ENCODE measurements around the gene MYO3A. TPM values are rescaled to one million over a fixed set of nuclear protein-coding genes. Genes with fewer than 3 reads are reported as not detected.
A peak's percentile ranks its signal among the peaks of the same experiment; 100 is the strongest.
"Not testable (repeated sequence)": the region's sequence is repeated elsewhere in the genome, so short reads cannot be mapped to it uniquely, and the experiment has no call there.

Gene MYO3A
- total RNA-seq, 1 experiment from 2014 or later: not detected

DNA sequence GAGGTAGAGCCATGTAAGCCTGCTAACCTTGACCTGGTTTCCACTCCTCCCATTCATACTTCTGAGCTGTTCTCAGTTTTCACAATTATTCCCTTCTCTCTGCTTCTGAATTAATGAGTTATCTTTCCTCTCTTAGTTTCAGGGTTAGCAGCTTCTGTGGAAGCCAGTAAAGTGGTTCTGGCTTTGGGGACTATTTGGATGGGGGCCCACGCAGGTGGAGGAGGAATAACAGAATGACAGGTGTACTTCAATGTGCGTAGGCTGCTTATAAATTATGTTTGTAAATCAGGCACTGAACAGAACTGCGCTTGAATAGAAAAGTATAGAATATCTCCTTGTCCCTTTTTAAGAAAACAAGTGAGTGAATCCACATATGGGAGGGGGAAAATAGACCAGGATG, 153.6 kb downstream of the MYO3A start:
- no peak for DNase-seq (ENCODE audit: low spot score)

DNA sequence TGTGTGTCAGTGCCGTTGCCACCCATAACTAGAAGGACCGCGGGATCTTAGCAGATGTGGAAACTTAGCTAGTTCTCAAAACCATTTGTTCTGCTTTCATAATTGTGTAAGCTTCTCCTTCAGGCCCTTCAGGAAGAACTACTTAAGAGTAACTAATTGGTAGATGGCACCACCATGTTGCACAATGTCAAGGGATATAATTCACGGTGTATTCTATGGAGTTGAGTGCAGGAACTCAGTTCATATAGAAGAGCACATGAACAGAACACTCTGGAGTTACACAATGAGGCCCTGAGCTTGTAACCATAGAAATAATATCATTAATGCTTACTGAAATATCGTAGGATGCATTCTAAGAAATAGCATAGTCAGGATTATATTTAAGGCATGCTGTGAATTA, 156.0 kb downstream of the MYO3A start:
- DNase-seq (ENCODE audit: low spot score): no peak

DNA sequence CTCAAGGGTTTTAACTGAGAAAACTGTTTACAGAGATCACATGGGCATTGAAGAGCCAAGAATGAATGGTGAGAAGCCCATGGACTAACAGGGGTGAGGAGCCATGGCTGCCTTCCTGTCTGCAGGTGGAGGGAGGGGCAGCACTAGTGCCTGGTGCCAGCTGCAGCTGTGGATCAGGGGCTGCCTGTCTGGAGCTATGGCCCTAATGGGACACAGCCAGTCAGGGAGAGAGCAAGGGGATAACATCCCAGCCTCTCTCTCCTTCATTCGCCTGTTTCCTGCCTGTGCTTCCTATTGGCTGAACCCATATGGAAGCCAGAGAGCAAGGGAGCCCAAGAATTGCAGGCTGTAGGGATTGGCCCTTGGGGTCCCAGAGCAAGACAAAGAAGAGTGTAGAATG, 156.7 kb downstream of the MYO3A start:
- DNase-seq (ENCODE audit: low spot score): no peak

DNA sequence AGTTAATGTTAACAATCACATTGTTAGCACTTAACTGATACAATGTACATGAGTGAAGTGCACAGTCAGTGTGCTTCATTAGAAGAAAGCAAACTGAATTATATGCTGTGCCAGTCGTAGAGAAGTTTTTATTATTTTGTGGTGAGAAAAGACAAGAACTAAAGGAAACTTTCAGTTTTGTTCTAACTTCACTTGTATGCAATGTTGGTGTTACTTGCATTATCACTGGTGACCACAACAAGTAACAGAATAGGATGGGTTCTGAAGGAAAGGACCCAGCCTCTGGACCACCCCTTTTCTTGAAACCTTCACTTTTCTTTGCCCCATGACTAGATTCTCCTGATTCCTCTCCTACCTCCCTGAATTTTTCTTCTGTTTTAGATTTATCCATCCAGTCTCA, 159.2 kb downstream of the MYO3A start:
- no peak for DNase-seq (ENCODE audit: low spot score)

DNA sequence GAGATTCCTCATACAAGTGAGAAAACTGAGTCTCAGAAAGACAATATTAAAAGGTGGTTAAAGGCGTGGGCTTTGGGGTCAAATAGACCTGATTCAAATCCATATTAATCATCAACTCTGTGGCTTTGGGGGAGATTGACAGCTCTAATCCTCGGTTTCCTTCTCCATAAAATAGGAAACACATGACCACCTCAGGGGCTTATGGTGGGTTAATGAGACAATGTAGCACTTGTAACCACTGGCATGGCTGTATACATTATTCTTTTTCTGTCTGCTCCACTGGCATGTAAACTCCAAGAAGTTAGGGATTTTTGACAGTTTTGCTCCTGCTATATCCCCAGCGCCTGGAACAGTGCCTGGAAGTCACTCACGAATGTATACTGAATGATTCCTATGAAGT, 161.8 kb downstream of the MYO3A start:
- no peak for DNase-seq (ENCODE audit: low spot score)

DNA sequence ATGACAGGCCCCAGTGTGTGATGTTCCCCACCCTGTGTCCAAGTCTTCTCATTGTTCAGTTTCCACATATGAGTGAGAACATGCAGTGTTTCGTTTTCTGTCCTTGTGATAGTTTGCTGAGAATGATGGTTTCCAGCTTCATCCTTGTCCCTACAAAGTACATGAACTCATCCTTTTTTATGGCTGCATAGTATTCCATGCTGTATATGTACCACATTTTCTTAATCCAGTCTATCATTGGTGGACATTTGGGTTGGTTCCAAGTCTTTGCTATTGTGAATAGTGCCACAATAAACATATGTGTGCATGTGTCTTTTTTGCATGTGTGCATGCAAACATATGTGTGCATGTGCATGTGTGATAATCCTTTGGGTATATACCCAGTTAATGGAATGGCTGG, 163.5 kb downstream of the MYO3A start:
- DNase-seq (ENCODE audit: low spot score): not testable (repeated sequence)

DNA sequence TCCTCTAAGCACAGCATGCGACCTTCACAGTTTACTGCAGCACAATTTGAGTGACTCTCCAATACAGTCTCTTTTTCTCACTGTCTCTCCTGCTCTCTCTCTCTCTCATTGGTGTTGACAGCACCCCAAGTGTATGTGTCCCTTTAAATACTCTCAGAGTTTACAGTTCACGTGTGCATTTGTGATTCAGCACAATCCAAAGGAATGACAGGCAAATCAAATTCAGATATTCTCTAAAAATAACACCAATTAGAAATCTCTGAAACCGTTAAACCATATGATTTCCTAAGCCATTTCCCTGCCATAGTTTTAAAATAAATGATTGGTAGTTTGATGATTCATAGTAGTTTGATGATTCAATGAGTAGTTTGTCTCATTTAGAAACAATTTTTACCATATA, 178.5 kb downstream of the MYO3A start:
- DNase-seq (ENCODE audit: low spot score): peak; percentile 8

DNA sequence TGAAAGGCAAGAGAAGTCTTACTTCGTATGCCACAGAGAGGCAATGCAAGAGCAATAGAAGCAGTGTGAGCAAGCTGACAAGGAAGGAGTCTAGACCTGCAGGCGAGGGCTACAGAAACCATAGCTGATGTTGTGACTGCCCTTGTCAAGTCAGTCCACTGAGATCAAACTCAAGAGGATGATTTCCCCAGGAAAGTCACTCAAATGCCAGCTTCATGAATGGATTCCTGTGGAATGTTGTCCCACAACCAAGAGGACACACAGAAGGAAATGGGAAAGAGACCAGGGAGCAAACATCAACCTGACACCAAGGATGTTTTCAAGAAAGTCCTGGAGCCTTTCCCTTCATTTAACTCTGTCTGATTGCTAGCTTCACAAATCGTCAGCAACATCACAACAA, 204.6 kb downstream of the MYO3A start:
- DNase-seq (ENCODE audit: low spot score): no peak

DNA sequence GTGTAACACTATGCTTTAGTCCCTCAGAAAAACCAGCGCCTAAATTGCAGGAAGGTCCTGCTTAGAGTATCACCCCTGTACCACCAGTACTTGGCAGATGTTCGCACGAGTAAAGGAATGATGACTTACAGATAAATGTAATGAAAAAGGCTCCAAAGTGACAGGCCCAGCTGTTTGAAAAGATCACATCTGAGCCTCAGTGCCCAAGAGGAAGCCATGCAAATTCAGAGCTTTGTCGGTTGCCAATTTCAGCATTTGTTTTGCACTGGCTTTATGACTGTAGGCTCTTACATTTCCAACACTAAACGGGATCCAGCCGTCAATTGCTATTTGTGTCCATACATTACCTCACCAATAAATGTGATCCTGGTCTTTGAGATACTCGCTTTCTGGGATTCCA, 222.0 kb downstream of the MYO3A start:
- DNase-seq (ENCODE audit: low spot score): no peak

DNA sequence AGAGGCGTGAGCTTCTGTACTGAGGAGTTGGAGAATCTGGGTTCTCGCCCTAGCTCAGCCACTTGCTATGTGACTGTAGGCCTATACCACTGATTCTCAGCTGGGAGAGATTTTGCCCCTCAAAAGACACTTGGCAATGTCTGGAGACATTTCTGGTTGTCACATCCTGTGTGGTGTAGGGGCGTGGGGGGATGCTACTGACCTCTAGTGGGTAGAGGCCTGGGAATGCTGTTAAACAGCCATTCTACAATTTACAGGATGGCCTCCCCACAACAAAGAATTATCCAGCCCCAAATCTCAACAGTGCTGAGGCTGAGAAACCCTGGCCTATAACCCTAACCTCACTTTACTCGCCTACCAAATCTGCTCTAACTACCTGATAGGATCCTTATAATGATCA, 223.7 kb downstream of the MYO3A start:
- DNase-seq (ENCODE audit: low spot score): peak; percentile 6

DNA sequence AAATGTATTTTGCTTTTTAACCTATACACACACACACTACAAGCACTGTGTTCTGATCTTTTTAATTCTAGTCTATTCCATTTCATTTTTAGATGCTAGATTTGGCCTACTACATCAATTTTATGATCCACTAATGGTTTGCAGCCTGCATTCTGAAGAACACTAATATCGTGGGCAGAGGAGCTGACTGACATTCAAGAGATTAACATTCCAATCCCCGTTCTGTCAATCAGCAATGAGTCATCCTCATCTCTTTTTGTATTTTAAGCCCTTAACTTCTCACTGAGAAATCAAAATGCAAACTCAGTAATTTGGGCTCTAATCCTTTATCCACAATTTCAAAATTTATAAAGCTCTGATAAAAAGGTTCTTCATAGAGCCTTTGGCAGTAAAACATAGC, 235.4 kb downstream of the MYO3A start:
- DNase-seq (ENCODE audit: low spot score): no peak

DNA sequence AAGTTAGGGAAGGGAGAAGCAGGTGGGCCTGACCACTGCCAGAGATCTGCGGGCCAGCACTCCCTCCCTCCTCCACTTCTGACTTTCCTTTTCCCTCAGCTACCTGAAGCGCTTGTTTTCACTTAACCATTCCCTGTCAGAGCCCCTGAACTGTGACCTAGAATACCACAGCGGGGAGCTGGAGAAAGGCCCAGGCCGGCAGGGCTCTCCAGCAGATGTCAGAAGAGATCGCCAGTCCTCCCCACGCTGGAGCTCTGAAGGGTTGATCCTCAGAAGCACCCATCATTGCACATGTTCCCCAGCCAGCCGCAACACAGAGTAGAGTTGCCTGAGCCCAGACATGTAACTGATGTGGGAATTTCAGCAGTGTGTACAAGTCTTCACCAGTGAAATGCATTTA, 238.1 kb downstream of the MYO3A start:
- DNase-seq (ENCODE audit: low spot score): no peak

DNA sequence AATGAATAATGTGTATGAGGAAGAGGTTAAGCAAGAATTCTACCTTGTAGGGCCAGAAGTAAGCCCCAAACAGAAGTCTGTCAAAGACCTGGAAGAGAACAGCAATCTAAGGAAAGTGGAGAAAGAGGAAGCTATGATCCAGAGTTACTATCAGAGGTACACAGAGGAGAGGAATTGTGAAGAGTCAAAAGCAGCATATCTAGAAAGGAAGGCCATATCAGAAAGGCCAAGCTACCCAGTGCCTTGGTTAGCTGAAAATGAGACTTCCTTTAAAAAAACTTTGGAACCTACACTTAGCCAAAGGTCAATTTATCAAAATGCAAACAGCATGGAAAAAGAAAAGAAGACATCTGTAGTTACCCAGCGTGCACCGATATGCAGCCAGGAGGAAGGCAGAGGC, 239.8 kb downstream of the MYO3A start:
- no peak for DNase-seq (ENCODE audit: low spot score)

DNA sequence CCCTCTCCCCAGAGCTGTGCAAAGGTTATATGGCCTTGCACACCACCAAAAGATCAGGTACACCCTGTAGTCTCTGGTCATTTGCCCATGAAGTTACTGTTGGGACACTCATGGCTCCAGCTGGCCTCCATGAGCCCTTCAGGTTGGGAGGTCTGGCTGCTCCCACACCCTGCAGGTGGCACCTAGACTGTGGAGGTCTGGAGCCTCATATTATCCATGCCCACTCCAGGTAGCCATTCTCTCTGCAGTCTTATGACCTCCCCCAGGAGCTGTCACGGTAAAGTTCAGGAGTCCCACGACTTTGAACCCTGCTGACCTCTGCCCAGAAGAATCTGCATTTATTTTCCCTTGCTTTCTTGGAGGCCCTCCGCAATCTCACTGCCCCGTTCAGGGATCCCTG, 243.3 kb downstream of the MYO3A start:
- no peak for DNase-seq (ENCODE audit: low spot score)

DNA sequence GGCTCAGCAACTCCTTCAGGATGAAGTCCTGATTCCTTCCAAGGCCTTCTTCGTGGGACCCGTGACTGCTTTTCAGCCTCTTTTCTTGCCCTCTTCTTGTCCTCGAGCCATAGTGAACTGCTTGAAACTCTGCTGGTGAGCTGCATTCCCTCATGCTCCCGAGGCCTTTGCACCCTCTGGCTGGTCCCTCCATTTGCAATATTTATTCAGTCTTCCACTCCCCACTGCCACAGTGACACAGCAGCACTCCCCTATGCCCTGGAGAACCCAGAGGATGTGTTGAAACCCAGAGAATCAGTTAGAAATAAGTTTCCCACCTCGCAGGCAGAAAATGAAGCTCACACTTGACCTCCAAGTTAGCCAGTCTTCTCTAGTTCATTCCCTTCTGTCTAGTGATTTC, 260.2 kb downstream of the MYO3A start:
- DNase-seq (ENCODE audit: low spot score): no peak

DNA sequence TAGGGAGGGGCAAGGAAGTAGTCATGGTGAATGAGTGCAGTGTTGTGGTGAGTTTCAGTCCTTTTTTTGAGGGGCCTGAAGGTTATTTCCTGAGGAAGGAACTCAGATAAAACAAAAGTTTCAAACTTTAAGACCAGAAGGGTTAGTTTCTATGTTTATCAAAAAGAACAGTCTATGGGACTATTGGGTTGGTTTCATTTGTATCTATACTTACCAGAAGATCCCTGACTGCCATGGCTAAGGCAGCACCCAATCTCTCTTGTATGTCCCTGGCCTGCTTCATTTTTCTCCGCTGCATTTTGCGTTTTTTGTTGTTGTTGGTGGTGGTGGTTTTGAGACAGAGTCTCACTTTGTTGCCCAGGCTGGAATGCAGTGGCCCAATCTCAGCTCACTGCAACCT, 263.2 kb downstream of the MYO3A start:
- no peak for DNase-seq (ENCODE audit: low spot score)

DNA sequence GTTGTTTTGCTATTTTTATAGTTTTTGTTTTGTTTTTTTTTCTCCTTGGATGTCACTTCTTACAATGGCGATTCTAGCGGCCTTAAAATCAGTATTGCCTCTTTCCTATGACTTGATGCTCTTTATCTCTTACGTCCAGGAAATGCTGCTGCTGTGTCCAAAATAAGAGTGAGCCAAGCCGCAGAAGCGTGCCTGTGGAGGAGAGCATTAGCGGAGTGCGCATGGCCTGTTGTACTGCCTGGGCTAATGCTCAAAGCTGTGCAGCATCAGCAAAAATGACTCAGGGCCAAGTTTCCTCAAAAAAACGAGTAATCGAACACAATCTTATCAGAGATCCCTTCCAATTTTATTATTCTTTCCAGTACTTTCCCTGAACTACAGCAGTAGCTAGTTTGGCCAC, 264.1 kb downstream of the MYO3A start:
- DNase-seq (ENCODE audit: low spot score): no peak

DNA sequence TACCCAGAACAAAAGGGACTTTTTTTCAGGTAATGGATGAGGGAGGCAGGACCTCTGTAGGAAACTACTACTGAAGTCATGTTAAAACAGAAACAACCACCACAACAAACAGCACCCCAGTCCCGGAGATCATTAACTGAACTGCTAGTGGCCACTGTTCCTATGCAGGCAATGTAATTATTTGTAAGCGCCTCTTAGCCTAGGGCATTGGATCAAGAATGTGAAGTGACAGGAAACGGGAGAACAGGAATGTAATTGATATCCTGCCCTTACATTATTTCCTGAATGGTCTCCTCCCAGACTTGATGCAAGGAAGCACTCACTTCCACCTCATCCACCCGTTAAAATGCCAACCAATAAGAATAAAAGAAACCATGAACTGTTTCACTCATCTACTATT, 265.8 kb downstream of the MYO3A start:
- no peak for DNase-seq (ENCODE audit: low spot score)

DNA sequence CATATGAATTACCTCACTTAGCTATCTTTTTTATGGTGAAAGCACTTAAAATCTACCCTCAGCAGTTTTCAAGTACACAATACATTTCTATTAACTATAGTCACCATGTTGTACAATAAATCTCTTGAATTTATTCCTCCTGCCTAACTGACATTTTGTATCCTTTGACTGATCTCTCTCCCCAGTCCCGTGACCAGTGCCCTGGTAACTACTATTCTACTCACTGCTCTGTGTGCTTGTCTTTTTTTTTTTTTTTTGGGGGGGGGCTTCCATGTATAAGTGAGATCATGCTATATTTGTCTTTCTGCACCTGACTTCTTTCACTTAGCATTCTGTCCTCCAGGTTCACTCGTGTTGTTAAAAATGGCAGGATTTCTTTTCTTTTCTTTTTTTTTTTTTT, 271.2 kb downstream of the MYO3A start:
- DNase-seq (ENCODE audit: low spot score): no peak

DNA sequence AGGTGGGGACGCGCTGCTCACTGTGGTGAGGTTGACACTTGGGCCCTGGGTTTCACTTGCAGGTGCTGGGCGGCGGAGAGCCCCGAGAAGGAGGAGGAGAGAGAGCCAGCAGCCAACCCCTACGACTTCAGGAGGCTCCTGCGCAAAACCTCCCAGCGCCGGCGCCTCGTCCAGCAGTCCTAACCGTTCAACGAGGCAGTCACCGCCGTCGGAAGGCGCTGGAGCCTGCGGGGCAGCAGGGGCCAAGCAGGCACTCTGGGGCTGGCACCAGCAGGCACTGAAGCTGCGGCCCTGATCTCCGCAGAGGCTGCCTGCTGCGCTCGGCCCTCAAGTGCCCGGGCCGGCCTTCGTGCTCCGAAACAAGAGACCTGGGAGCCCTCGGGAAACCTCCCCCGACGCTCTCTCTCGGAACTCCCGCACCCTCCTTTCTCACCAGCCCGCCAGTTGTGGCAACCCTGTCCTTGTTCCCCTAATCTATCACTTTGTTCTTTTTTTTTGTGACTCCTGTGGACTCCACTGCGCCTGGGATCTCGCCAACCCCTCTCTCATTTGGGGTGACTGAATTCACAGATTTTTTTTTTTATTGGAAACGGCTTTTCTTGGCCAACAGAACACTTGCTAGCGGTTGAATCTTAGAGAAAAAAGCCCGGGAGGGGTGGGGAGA, 277.9 kb downstream of the MYO3A start:
- DNase-seq (ENCODE audit: low spot score): no peak

DNA sequence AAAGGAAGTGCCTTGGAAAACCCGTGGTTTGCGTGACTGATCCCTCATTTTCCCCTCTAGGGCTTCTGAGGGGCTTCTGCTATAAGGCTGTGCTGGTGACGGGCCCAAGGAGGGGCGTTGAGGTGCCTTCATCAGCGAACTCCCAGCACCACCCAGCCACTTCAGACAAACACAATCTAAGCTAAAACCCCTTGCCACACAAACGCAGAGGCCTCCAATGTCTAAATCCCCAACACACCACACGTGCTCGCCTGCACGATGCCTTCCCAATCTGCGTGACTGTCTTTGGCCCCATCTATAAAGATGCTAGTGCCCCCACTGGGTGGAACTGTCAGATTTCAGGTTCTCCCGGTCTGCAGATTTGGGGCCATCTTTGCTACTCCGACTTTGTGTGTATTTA, 278.5 kb downstream of the MYO3A start:
- no peak for DNase-seq (ENCODE audit: low spot score)

DNA sequence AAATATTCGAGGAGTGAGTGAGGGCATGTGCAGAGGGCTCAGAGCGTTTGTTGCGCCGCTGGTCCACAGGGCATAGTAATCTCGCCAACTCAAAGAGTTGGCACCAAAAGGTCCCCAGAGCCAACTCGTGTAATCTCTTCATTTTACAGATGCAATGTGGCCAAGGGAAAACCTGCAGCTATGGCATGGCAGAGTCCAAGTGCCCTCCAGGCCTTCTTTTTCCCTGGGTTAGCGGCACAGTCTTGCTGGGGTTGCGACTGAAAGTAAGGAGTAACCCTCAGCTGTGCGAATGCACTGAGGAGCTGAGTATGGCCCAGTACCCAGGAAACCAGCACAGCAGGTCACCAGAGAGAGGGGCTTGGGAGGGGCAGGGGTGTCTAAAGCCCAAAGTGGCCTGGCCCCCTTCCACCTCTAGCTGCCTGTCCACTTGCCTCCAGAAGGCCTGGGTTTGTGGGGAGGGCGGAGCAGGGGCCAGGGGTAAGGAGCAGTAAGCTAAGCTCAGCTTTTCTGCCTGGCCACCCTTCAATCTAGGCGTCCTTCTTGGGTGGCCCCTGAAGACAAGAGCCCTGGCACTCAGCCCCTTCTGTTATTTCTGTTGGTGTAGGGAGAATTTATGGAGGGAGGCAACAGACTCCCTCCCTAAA, 279.2 kb downstream of the MYO3A start:
- no peak for DNase-seq (ENCODE audit: low spot score)

DNA sequence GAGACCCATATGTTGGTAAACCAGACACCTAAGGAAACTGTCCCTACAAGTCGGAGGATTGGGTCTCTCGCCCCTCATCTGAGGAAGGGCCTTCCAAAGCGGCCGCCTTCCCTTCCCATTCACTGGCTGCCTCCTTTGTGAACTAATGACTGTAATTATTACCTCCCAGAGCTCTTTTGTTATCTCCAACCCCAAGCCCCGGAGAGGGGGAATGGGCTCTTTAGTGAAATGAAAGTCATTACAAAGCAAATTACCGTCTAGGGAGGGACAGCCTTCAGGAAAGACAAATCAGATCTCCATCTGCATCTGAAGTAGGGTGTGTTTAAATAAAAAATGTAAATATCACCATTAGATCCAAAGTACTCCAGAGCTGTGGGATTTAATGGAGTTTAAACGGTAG, 280.0 kb downstream of the MYO3A start:
- no peak for DNase-seq (ENCODE audit: low spot score)

Measured in H4 (cell line).